ENCODE data around the gene DNAH17.

The DNAH17 gene

DNA sequence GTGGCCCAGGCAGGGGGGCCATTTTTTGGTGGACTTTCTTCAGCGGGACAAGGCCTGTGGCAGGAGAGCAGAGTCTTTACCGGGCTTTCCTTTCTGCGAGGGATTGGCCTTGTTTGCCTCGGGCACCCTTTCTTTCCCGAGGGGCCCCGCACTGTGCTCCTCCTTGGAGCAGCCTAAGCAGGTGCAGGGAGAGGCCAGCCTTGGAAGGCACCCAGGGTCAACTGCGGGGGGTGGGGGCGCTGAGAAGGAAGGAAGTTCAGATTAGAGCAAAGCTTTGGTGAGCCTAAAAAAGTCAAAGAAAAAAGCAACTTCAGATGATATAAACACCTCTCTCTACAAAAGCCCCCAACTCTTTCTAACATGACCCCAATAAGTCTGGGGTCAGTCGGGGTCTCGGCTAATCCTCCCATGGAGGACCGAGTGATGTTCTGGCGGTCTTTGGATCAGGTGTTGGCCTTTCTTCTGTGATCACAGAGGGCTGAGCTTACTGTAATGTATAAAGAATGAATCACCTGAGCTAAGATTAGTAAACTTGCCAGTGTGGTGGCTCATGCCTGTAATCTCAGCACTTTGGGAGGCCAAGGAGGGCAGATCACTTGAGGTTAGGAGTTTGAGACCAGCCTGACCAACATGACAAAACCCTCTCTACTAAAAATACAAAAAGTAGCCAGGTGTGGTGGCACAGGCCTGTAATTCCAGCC is 135.8 kb downstream of the DNAH17 start:
- ATAC-seq, result no peak

DNA sequence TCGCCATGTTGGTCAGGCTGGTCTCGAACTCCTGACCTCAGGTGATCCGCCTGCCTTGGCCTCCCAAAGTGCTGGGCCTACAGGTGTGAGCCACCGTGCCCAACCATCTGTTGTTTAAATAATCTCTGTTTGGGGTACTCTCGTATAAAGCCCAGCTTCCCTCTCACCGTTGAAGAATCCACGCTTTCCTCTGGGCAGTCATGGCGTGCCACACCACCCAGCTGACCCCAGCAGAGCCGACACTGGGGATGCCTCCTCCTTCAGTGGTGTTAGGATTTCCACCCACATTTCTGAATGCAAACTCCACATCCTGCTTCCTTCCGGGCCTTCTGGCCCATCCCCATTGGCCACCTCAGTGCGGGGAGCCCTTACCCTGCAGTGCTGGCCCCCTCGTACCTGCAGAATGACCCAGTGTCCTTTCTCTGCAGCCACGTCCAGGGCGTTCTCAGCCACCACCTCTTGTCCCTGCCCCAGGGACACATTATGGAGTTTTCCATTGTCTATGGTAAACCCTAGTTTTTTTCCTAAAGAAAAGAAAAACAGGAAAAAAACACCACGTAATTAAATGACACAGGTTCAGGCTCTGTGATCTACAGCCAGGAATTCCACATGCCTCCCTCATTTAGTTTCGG is 138.4 kb downstream of the DNAH17 start:
- ATAC-seq, result peak; percentile 11; the same call in 2 of the 3 replicates
- TF ChIP-seq GLIS3 (CRISPR knock-in tag; IDR thresholded peaks at IDR 0.05), result no peak
- no peak for TF ChIP-seq ZNF8 (CRISPR knock-in tag; IDR thresholded peaks at IDR 0.05)
- no peak for TF ChIP-seq TSHZ2 (CRISPR knock-in tag; IDR thresholded peaks at IDR 0.05)
- TF ChIP-seq ZNF70 (CRISPR knock-in tag; IDR thresholded peaks at IDR 0.05), result no peak
- TF ChIP-seq, protein P1, sequence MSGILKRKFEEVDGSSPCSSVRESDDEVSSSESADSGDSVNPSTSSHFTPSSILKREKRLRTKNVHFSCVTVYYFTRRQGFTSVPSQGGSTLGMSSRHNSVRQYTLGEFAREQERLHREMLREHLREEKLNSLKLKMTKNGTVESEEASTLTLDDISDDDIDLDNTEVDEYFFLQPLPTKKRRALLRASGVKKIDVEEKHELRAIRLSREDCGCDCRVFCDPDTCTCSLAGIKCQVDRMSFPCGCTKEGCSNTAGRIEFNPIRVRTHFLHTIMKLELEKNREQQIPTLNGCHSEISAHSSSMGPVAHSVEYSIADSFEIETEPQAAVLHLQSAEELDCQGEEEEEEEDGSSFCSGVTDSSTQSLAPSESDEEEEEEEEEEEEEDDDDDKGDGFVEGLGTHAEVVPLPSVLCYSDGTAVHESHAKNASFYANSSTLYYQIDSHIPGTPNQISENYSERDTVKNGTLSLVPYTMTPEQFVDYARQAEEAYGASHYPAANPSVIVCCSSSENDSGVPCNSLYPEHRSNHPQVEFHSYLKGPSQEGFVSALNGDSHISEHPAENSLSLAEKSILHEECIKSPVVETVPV (CRISPR knock-in tag; IDR thresholded peaks at IDR 0.05), result no peak
- TF ChIP-seq PPARA (CRISPR knock-in tag; IDR thresholded peaks at IDR 0.05; ENCODE audit: borderline replicate concordance), result no peak
- TF ChIP-seq RARB (CRISPR knock-in tag; IDR thresholded peaks at IDR 0.05), result no peak
- TF ChIP-seq PATZ1 (CRISPR knock-in tag; IDR thresholded peaks at IDR 0.05; ENCODE audit: borderline replicate concordance), result no peak
- no peak for TF ChIP-seq ZC3H10 (CRISPR knock-in tag; IDR thresholded peaks at IDR 0.05)
- TF ChIP-seq TCF4 (CRISPR knock-in tag; IDR thresholded peaks at IDR 0.05; ENCODE audit: borderline replicate concordance), result no peak
- TF ChIP-seq ZNF565 (CRISPR knock-in tag; conservative IDR thresholded peaks at IDR 0.05; ENCODE audit: low read depth), result no peak
- TF ChIP-seq ZFP30 (CRISPR knock-in tag; IDR thresholded peaks at IDR 0.05), result no peak
- TF ChIP-seq ARNTL (CRISPR knock-in tag; IDR thresholded peaks at IDR 0.05; ENCODE audit: borderline replicate concordance, low read depth), result no peak

More for the DNA sequence above, 135.8 kb downstream of the DNAH17 start:
- TF ChIP-seq GLIS3 (CRISPR knock-in tag; IDR thresholded peaks at IDR 0.05), result no peak
- no peak for TF ChIP-seq TCF4 (CRISPR knock-in tag; IDR thresholded peaks at IDR 0.05; ENCODE audit: borderline replicate concordance)
- TF ChIP-seq ISL1 (CRISPR knock-in tag; IDR thresholded peaks at IDR 0.05), result no peak
- TF ChIP-seq, protein P2, sequence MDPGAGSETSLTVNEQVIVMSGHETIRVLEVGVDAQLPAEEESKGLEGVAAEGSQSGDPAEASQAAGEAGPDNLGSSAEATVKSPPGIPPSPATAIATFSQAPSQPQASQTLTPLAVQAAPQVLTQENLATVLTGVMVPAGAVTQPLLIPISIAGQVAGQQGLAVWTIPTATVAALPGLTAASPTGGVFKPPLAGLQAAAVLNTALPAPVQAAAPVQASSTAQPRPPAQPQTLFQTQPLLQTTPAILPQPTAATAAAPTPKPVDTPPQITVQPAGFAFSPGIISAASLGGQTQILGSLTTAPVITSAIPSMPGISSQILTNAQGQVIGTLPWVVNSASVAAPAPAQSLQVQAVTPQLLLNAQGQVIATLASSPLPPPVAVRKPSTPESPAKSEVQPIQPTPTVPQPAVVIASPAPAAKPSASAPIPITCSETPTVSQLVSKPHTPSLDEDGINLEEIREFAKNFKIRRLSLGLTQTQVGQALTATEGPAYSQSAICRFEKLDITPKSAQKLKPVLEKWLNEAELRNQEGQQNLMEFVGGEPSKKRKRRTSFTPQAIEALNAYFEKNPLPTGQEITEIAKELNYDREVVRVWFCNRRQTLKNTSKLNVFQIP (CRISPR knock-in tag; IDR thresholded peaks at IDR 0.05; ENCODE audit: borderline replicate concordance, low read depth), result no peak
- TF ChIP-seq ZFP30 (CRISPR knock-in tag; IDR thresholded peaks at IDR 0.05), result no peak
- TF ChIP-seq BACH2 (CRISPR knock-in tag; IDR thresholded peaks at IDR 0.05; ENCODE audit: borderline replicate concordance), result no peak
- TF ChIP-seq, protein P3, sequence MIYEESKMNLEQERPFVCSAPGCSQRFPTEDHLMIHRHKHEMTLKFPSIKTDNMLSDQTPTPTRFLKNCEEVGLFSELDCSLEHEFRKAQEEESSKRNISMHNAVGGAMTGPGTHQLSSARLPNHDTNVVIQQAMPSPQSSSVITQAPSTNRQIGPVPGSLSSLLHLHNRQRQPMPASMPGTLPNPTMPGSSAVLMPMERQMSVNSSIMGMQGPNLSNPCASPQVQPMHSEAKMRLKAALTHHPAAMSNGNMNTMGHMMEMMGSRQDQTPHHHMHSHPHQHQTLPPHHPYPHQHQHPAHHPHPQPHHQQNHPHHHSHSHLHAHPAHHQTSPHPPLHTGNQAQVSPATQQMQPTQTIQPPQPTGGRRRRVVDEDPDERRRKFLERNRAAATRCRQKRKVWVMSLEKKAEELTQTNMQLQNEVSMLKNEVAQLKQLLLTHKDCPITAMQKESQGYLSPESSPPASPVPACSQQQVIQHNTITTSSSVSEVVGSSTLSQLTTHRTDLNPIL (CRISPR knock-in tag; IDR thresholded peaks at IDR 0.05; ENCODE audit: low read depth), result no peak
- TF ChIP-seq ZNF8 (CRISPR knock-in tag; IDR thresholded peaks at IDR 0.05), result no peak
- TF ChIP-seq RARB (CRISPR knock-in tag; IDR thresholded peaks at IDR 0.05), result no peak

- peak; percentile 6; the same call in 2 of the 3 replicates for ATAC-seq
- TF ChIP-seq SNAI2 (CRISPR knock-in tag; IDR thresholded peaks at IDR 0.05), result no peak
- TF ChIP-seq ZNF565 (CRISPR knock-in tag; conservative IDR thresholded peaks at IDR 0.05; ENCODE audit: low read depth), result no peak
- TF ChIP-seq, protein P2 (CRISPR knock-in tag; IDR thresholded peaks at IDR 0.05; ENCODE audit: borderline replicate concordance, low read depth), result no peak
- no peak for TF ChIP-seq TSHZ2 (CRISPR knock-in tag; IDR thresholded peaks at IDR 0.05)
- TF ChIP-seq PPARA (CRISPR knock-in tag; IDR thresholded peaks at IDR 0.05; ENCODE audit: borderline replicate concordance), result no peak
- no peak for TF ChIP-seq BACH2 (CRISPR knock-in tag; IDR thresholded peaks at IDR 0.05; ENCODE audit: borderline replicate concordance)
- TF ChIP-seq, protein P3 (CRISPR knock-in tag; IDR thresholded peaks at IDR 0.05; ENCODE audit: low read depth), result no peak
- no peak for TF ChIP-seq TOX (CRISPR knock-in tag; IDR thresholded peaks at IDR 0.05; ENCODE audit: borderline replicate concordance)
- TF ChIP-seq ZC3H10 (CRISPR knock-in tag; IDR thresholded peaks at IDR 0.05), result no peak
Measured at GRCh38 chr17:78438271-78438691, 138.9 kb downstream of the DNAH17 start.

Data from SK-N-SH treated with all-trans-retinoic acid at 6 μM for 48 hours (cell line).